ENCODE results near the gene VSIG10L. TPM values are rescaled to one million over a fixed set of nuclear protein-coding genes. Genes with fewer than 3 reads are reported as not detected.

The VSIG10L gene
- total and polyA plus RNA-seq, 4 experiments from 2014 or later: 0.17 to 0.26 (median 0.22) TPM; not detected in 1

DNA sequence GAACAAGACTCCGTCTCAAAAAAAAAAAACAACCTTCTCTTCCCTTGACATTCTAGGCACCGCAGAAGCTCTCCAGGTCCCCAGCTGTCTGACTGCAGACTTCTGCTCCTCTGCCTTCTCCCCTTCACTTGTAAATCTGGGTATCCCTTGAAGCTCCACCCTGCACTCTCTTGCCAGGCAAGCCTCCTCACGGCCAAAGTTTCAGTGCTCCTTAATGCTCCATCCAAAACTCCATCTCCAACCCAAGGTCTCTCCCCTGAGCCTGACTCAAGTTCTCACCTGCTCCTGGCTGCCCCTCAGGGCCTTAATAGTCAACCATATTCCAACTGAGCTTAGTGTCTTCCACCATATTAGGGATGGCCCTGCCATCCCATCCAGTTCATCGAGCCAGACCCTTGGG is 28.3 kb upstream of the VSIG10L start:
- Histone ChIP-seq H3K36me3 (ENCODE audit: insufficient read depth, low read length) (no peaks in the 10 kb centered on the region), H3K4me1 (ENCODE audit: insufficient read depth, low read length) (peaks cover 71% of the 10 kb centered on the region), H3K4me3 (ENCODE audit: low read length in 2 of 2) (no peak overlapping the region), H3K27ac (ENCODE audit: low read depth, low read length) (no peak overlapping the region), H3K9me3 (ENCODE audit: control insufficient read depth in 1 of 2, low read length in 2 of 2) (no peaks in the 10 kb centered on the region), H3K27me3 (ENCODE audit: insufficient read depth, low read length) (no peaks in the 10 kb centered on the region)
- Mint-ChIP-seq H3K27me3 (no peaks in the 10 kb centered on the region), H3K36me3 (peaks cover 0 to 14% of the 10 kb centered on the region in 2 donors), H3K4me1 (peaks cover 44 to 90% (median 63%) of the 10 kb centered on the region in 4 donors), H3K27ac (peak overlapping the region; percentile 2 to 92 (median 82)), H3K9me3 (no peaks in the 10 kb centered on the region), H3K4me3 (peak overlapping the region in 6 of 8 donors; percentile 21 to 80 (median 65))
- ChIA-PET POLR2A (ENCODE audit: partially characterized antibody) (no interaction called here), CTCF (ENCODE audit: partially characterized antibody) (interaction anchor here (0.7 to 1.3 kb wide), 3 partner anchors 18 to 67 kb away, joined by 3 to 4 read pairs (median 3); no protein-coding TSS in a partner anchor)
- intact Hi-C loops (cut with micrococcal nuclease): no loop called here
- DNase-seq: no peak

DNA sequence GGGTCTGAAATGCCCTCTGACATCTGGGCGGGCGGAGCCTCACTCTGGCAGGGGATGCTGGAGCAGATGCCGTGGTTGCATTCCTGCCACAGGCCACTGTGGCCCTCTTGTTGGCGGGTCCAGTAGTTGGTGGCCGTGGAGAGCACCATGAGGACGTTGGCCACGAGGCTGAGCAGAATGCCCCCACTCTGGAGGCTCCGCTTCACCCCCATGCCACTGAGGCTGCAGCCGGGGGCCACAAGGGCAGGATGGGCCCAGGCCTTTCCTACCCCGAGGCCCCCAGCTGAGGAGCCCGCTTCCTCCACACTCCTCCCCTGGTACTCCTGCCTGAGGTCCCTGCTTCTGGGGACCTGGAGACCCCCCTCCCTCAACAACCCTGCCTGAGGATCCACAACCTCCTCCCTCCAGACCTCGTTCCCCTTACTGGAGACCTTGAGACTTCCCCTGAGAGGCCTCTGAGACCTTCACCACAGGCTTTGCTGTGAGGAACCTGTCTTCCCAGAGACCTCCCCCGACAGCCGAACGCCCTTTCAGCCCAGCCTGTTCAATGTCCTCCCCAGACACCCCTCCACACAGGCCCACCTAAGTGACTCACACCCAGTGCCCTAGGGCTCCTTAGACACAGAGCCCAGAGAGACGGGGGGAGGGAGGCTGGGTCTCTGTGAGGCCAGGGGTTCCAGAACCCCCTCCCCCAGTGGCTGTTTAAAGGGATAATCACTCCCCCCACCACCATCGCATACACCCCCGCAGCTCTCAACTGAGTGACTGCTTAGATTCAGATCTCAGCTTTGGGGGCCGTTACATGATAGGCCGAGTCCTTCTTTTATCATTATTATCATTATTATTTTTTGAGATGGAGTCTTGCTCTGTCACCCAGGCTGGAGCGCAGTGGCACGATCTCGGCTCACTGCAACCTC is 26.7 kb upstream of the VSIG10L start, which contains the start of gene CLDND2:
Gene CLDND2, minus strand, starts transcription at position 638 of the 917 bp plus-strand sequence. Its CDS starts 426 bp downstream, at position 212.
- Mint-ChIP-seq H3K4me1 (peaks cover 48 to 88% (median 64%) of the 10 kb centered on the region in 4 donors), H3K27me3 (no peaks in the 10 kb centered on the region), H3K9me3 (no peaks in the 10 kb centered on the region), H3K4me3 (peak within 1 kb of the TSS; percentile 92 to 100 (median 98)), H3K36me3 (peaks cover 0 to 14% of the 10 kb centered on the region in 2 donors), H3K27ac (peak within 1 kb of the TSS; percentile 87 to 98 (median 96))
- ChIA-PET POLR2A (ENCODE audit: partially characterized antibody) (interaction anchor here (0.7 to 2.3 kb wide), 7 partner anchors 9 to 72 kb away, joined by 4 to 15 read pairs (median 6); partner anchors contain the start of gene VSIG10L), CTCF (ENCODE audit: partially characterized antibody) (interaction anchor here (1.1 to 1.6 kb wide), 2 partner anchors 27 to 30 kb away, joined by 3 to 7 read pairs; no protein-coding TSS in a partner anchor)
- intact Hi-C loops (cut with micrococcal nuclease): loop anchor here (5.0 kb wide), 1 partner anchor 334 kb away; no protein-coding TSS in a partner anchor
- no peaks in the 10 kb centered on the region for H3K9me3 ChIP-seq (ENCODE audit: control insufficient read depth in 1 of 2, low read length in 2 of 2)
- peak in 2 of 5 donors; percentile 11 to 53 for DNase-seq
- H3K4me1 ChIP-seq (ENCODE audit: insufficient read depth, low read length): peaks cover 71% of the 10 kb centered on the region
- H3K4me3 ChIP-seq (ENCODE audit: low read length in 2 of 2): peak within 1 kb of the TSS; percentile 83 to 85
- H3K27ac ChIP-seq (ENCODE audit: low read depth, low read length): peak within 1 kb of the TSS; percentile 77
- H3K36me3 ChIP-seq (ENCODE audit: insufficient read depth, low read length): no peaks in the 10 kb centered on the region
- no peaks in the 10 kb centered on the region for H3K27me3 ChIP-seq (ENCODE audit: insufficient read depth, low read length)

DNA sequence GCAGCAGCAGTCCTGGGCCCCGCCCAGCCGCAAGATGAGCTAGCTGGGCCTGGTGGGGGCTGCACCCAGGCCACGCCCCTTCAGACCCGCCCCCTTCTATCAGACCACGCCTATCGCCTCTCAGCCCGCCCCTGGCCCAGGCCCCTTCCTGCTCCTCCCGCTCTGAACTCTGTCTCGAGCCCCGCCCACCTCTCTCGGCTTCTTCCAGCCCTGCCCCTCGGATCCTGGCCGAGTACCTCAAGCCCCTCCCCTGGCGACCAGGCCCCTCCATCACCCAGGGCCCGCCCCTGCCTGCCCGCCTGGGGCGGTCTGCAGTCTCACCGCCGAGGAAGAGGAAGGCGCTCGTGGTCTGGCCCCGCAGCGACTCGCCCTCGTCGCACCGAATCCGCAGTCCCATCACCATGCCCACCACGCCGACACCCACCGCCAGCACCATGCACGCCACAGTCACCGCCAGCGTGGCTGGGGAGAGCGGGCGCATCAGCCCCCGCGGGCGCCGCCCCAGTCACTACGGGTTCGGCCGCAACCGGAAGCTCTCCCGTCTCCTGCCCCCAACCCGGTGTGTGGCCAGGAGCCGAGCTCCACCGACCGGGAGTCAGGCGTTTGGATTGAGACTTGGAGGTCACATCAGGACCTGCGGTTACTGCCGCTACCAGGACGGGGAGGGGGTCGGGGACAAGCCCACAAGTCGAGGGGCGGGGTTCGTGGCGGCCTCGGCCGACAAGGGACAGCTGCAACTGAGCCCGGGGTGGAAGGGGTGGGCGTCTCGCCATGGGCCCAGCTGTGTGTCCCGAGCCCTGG is 25.8 kb upstream of the VSIG10L start:
- CTCF ChIA-PET (ENCODE audit: partially characterized antibody): interaction anchor here (1.1 to 1.6 kb wide), 2 partner anchors 28 to 29 kb away, joined by 3 to 7 read pairs; no protein-coding TSS in a partner anchor

DNA sequence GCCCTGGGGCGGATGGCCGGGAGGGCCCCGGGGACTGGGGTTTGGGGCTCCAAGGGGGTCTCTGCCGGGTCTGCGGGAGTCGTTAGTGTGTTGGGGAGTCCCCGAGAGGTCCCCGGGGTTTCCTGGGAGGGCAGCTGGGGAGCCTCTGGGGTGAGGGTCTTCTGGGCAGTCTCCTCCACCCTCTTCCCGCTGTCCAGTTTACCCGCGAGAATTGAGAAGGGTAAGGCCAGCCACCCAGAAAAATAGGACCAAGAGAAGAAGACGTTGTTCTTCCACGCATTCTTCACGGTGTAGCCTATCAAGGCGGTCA is 25.3 kb upstream of the VSIG10L start:
- POLR2A ChIA-PET (ENCODE audit: partially characterized antibody): interaction anchor here (0.6 to 2.3 kb wide), 6 partner anchors 9 to 74 kb away, joined by 3 to 15 read pairs (median 8); no protein-coding TSS in a partner anchor
- Histone ChIP-seq H3K4me3 (ENCODE audit: low read length in 2 of 2) (peak overlapping the region; percentile 83 to 85), H3K9me3 (ENCODE audit: control insufficient read depth in 1 of 2, low read length in 2 of 2) (no peaks in the 10 kb centered on the region), H3K27me3 (ENCODE audit: insufficient read depth, low read length) (no peaks in the 10 kb centered on the region), H3K36me3 (ENCODE audit: insufficient read depth, low read length) (no peaks in the 10 kb centered on the region), H3K4me1 (ENCODE audit: insufficient read depth, low read length) (peaks cover 67% of the 10 kb centered on the region), H3K27ac (ENCODE audit: low read depth, low read length) (peak overlapping the region; percentile 77)
- H3K27me3 Mint-ChIP-seq: no peaks in the 10 kb centered on the region
- CTCF ChIA-PET (ENCODE audit: partially characterized antibody): interaction anchor here (1.1 to 1.6 kb wide), 2 partner anchors 28 to 29 kb away, joined by 3 to 7 read pairs; no protein-coding TSS in a partner anchor
- peaks cover 47 to 87% (median 64%) of the 10 kb centered on the region in 4 donors for H3K4me1 Mint-ChIP-seq
- peaks cover 0 to 17% of the 10 kb centered on the region in 2 donors for H3K36me3 Mint-ChIP-seq
- intact Hi-C loops (cut with micrococcal nuclease): loop anchor here (1.0 to 5.0 kb wide), 4 partner anchors 27 to 335 kb away; no protein-coding TSS in a partner anchor
- peak overlapping the region; percentile 87 to 98 (median 96) for H3K27ac Mint-ChIP-seq
- DNase-seq: no peak
- H3K4me3 Mint-ChIP-seq: peak overlapping the region; percentile 92 to 100 (median 98)
- H3K9me3 Mint-ChIP-seq: no peaks in the 10 kb centered on the region

More for the DNA sequence above, 25.8 kb upstream of the VSIG10L start:
- H3K4me3 Mint-ChIP-seq: peak overlapping the region; percentile 92 to 100 (median 98)
- DNase-seq: peak; percentile 89 to 95 (median 91)
- Histone ChIP-seq H3K4me3 (ENCODE audit: low read length in 2 of 2) (peak overlapping the region; percentile 83 to 85), H3K27ac (ENCODE audit: low read depth, low read length) (peak overlapping the region; percentile 77), H3K4me1 (ENCODE audit: insufficient read depth, low read length) (peaks cover 67% of the 10 kb centered on the region), H3K36me3 (ENCODE audit: insufficient read depth, low read length) (no peaks in the 10 kb centered on the region), H3K9me3 (ENCODE audit: control insufficient read depth in 1 of 2, low read length in 2 of 2) (no peaks in the 10 kb centered on the region), H3K27me3 (ENCODE audit: insufficient read depth, low read length) (no peaks in the 10 kb centered on the region)
- intact Hi-C loops (cut with micrococcal nuclease): loop anchor here (1.0 to 5.0 kb wide), 4 partner anchors 27 to 335 kb away; no protein-coding TSS in a partner anchor
- peaks cover 0 to 15% of the 10 kb centered on the region in 2 donors for H3K36me3 Mint-ChIP-seq
- H3K4me1 Mint-ChIP-seq: peaks cover 49 to 88% (median 64%) of the 10 kb centered on the region in 4 donors
- H3K27me3 Mint-ChIP-seq: no peaks in the 10 kb centered on the region
- POLR2A ChIA-PET (ENCODE audit: partially characterized antibody): interaction anchor here (0.6 to 2.3 kb wide), 9 partner anchors 8 to 73 kb away, joined by 3 to 15 read pairs (median 4); partner anchors contain the start of gene VSIG10L
- H3K27ac Mint-ChIP-seq: peak overlapping the region; percentile 87 to 98 (median 96)
- no peaks in the 10 kb centered on the region for H3K9me3 Mint-ChIP-seq

DNA sequence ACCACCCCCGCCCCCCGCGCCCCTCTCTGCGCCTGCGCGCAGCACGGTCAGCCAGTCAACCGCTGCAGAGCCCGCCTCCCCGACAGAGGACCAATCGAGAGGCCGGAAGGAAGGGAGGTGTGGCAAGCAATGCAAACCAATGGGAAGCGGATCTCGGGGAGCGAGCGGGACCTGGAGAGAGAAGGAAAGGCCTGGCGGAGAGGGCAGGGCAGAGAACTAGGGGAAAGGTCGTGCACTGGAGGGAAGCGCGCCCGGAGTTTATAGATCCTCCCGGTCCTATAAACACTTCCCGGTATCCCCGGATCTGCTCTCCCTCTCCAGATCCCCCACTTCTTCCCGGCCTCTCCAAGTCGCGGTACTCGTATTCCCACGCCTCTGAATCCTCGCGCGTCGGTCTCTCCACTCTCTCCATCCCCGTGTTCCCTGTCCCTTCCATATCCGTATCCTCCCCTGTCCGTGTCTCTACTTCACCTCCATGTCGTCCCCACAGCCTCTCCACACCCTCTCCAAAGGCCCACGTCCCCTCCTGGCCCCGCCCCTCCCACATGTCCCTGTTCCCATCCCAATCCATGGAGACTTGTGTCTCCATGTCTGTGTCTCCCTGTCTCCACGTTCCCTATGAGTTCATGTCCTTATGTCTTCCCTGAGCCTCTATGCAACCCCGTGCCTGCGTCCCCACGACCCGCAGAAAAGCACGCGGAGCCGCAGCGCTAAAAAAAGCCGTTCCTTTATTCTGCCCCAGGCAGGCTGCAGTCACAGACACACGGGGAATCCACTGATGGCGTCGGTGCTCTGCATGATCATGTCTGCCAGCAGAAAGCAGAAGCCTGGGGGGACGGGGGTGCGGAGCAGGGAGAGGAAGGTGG is 24.7 kb upstream of the VSIG10L start:
- no peaks in the 10 kb centered on the region for H3K9me3 Mint-ChIP-seq
- Histone ChIP-seq H3K27ac (ENCODE audit: low read depth, low read length) (peak overlapping the region; percentile 77), H3K4me1 (ENCODE audit: insufficient read depth, low read length) (peaks cover 65% of the 10 kb centered on the region), H3K4me3 (ENCODE audit: low read length in 2 of 2) (peak overlapping the region; percentile 83 to 85), H3K9me3 (ENCODE audit: control insufficient read depth in 1 of 2, low read length in 2 of 2) (no peaks in the 10 kb centered on the region), H3K27me3 (ENCODE audit: insufficient read depth, low read length) (no peaks in the 10 kb centered on the region), H3K36me3 (ENCODE audit: insufficient read depth, low read length) (no peaks in the 10 kb centered on the region)
- H3K27ac Mint-ChIP-seq: peak overlapping the region; percentile 87 to 98 (median 96)
- peaks cover 0 to 17% of the 10 kb centered on the region in 2 donors for H3K36me3 Mint-ChIP-seq
- intact Hi-C loops (cut with micrococcal nuclease): loop anchor here (1.0 to 5.0 kb wide), 4 partner anchors 27 to 336 kb away; no protein-coding TSS in a partner anchor
- H3K4me3 Mint-ChIP-seq: peak overlapping the region; percentile 92 to 100 (median 98)
- peaks cover 43 to 81% (median 63%) of the 10 kb centered on the region in 4 donors for H3K4me1 Mint-ChIP-seq
- ChIA-PET POLR2A (ENCODE audit: partially characterized antibody) (interaction anchor here (0.6 to 2.3 kb wide), 8 partner anchors 9 to 74 kb away, joined by 3 to 15 read pairs (median 7); partner anchors contain the start of gene VSIG10L), CTCF (ENCODE audit: partially characterized antibody) (interaction anchor here (1.6 kb wide), 1 partner anchor 28 kb away, joined by 3 read pairs; no protein-coding TSS in a partner anchor)
- no peaks in the 10 kb centered on the region for H3K27me3 Mint-ChIP-seq
- DNase-seq: peak; percentile 87 to 94 (median 88)
